ENCODE results near the gene UFD1.

The UFD1 gene

GRCh38 chr22:19497245-19497644 lies 18.3 kb upstream of the UFD1 start:
- H3K4me3 ChIP-seq (ENCODE audit: low read depth, low read length): no peak overlapping the region

- no peak overlapping the region for H3K4me3 ChIP-seq (ENCODE audit: low read depth, low read length)
Measured at GRCh38 chr22:19496324-19496630, 17.3 kb upstream of the UFD1 start.

- no peak overlapping the region for H3K4me3 ChIP-seq (ENCODE audit: low read depth, low read length)
Measured at GRCh38 chr22:19495562-19496323, 16.8 kb upstream of the UFD1 start.

- H3K4me3 ChIP-seq (ENCODE audit: low read depth, low read length): no peak overlapping the region
Measured at GRCh38 chr22:19494676-19495173, 15.7 kb upstream of the UFD1 start.

GRCh38 chr22:19494001-19494560 lies 15.1 kb upstream of the UFD1 start:
- H3K4me3 ChIP-seq (ENCODE audit: low read depth, low read length): no peak overlapping the region

GRCh38 chr22:19492504-19493174 lies 13.6 kb upstream of the UFD1 start:
- no peak overlapping the region for H3K4me3 ChIP-seq (ENCODE audit: low read depth, low read length)

GRCh38 chr22:19490628-19491230 lies 11.7 kb upstream of the UFD1 start:
- H3K4me3 ChIP-seq (ENCODE audit: low read depth, low read length): no peak overlapping the region

- no peak overlapping the region for H3K4me3 ChIP-seq (ENCODE audit: low read depth, low read length)
Measured at GRCh38 chr22:19488884-19489843, 10.2 kb upstream of the UFD1 start.

GRCh38 chr22:19488285-19488684 lies 9.3 kb upstream of the UFD1 start:
- no peak overlapping the region for H3K4me3 ChIP-seq (ENCODE audit: low read depth, low read length)

- H3K4me3 ChIP-seq (ENCODE audit: low read depth, low read length): no peak overlapping the region
Measured at GRCh38 chr22:19483481-19484244, 4.7 kb upstream of the UFD1 start.

GRCh38 chr22:19482297-19482696 lies 3.3 kb upstream of the UFD1 start:
- H3K4me3 ChIP-seq (ENCODE audit: low read depth, low read length): no peak overlapping the region

- H3K4me3 ChIP-seq (ENCODE audit: low read depth, low read length): peak overlapping the region; percentile 85
Measured at GRCh38 chr22:19480789-19481188, 1.8 kb upstream of the UFD1 start.

GRCh38 chr22:19480173-19480568 lies 1.2 kb upstream of the UFD1 start:
- H3K4me3 ChIP-seq (ENCODE audit: low read depth, low read length): peak overlapping the region; percentile 85

GRCh38 chr22:19479355-19480172 lies 571 bp upstream of the UFD1 start, which contains the start of gene CDC45:
TSS of gene CDC45 (plus strand) at chr22:19479920. CDS start at chr22:19479969, 49 bp downstream.
- H3K4me3 ChIP-seq (ENCODE audit: low read depth, low read length): peak within 1 kb of the TSS; percentile 90

GRCh38 chr22:19478045-19478900 lies 720 bp downstream of the UFD1 start:
- H3K4me3 ChIP-seq (ENCODE audit: low read depth, low read length): peak overlapping the region; percentile 90

GRCh38 chr22:19477321-19478044 lies 1.5 kb downstream of the UFD1 start:
- peak overlapping the region; percentile 90 for H3K4me3 ChIP-seq (ENCODE audit: low read depth, low read length)

GRCh38 chr22:19476023-19476422 lies 3.0 kb downstream of the UFD1 start:
- H3K4me3 ChIP-seq (ENCODE audit: low read depth, low read length): no peak overlapping the region

Data from iPS-11a (cell line).